ENCODE results near the gene CAMK1D. TPM values are rescaled to one million over a fixed set of nuclear protein-coding genes. Genes with fewer than 3 reads are reported as not detected.
"Not testable (repeated sequence)": the region's sequence is repeated elsewhere in the genome, so short reads cannot be mapped to it uniquely, and the experiment has no call there.

CAMK1D gene
- total RNA-seq, 4 donors from 2014 or later = 0.55 to 2.2 (median 1.5) TPM

- no peaks in the 10 kb centered on the region for H3K9me3 ChIP-seq
- ATAC-seq (no peak), DNase-seq (no peak)
- no peak for TF ChIP-seq POLR2A (IDR thresholded peaks at IDR 0.05)
- H3K4me1 ChIP-seq = no peaks in the 10 kb centered on the region
- no peaks in the 10 kb centered on the region for H3K27me3 ChIP-seq
- in situ Hi-C loops (cut with MboI; ENCODE audit: low sequenced_read_pairs in 4 of 4) (no loop called here), intact Hi-C loops (cut with DNase I; ENCODE audit: low total_unique reads) (no loop called here)
- H3K27ac ChIP-seq = no peak overlapping the region
- no peaks in the 10 kb centered on the region for H3K36me3 ChIP-seq
- no peak overlapping the region for H3K4me3 ChIP-seq
Observed at GRCh38 chr10:12862459-12862858, 513.1 kb downstream of the CAMK1D start.

GRCh38 chr10:12865515-12865914 lies 516.2 kb downstream of the CAMK1D start:
- ATAC-seq; H3K36me3 ChIP-seq; H3K4me1 ChIP-seq; intact Hi-C loops (cut with DNase I; ENCODE audit: low total_unique reads); DNase-seq; H3K9me3 ChIP-seq; H3K4me3 ChIP-seq; H3K27ac ChIP-seq; H3K27me3 ChIP-seq; in situ Hi-C loops (cut with MboI; ENCODE audit: low sequenced_read_pairs in 4 of 4): not testable (repeated sequence)

- no peaks in the 10 kb centered on the region for H3K9me3 ChIP-seq
- intact Hi-C loops (cut with DNase I; ENCODE audit: low total_unique reads) (no loop called here), in situ Hi-C loops (cut with MboI; ENCODE audit: low sequenced_read_pairs in 4 of 4) (no loop called here)
- ATAC-seq = no peak
- no peaks in the 10 kb centered on the region for H3K27me3 ChIP-seq
- no peak for DNase-seq
- no peak for TF ChIP-seq CTCF (IDR thresholded peaks at IDR 0.05 in 4 of 5, conservative IDR thresholded peaks at IDR 0.05 in 1 of 5)
- no peak for TF ChIP-seq POLR2A (IDR thresholded peaks at IDR 0.05)
- H3K36me3 ChIP-seq = no peaks in the 10 kb centered on the region
- no peak overlapping the region for H3K27ac ChIP-seq
- no peaks in the 10 kb centered on the region for H3K4me1 ChIP-seq
- no peak overlapping the region for H3K4me3 ChIP-seq
Observed at GRCh38 chr10:12868229-12868628, 518.9 kb downstream of the CAMK1D start.

- Histone ChIP-seq H3K9me3 (no peaks in the 10 kb centered on the region), H3K36me3 (no peaks in the 10 kb centered on the region), H3K27me3 (no peaks in the 10 kb centered on the region), H3K4me1 (no peaks in the 10 kb centered on the region), H3K27ac (no peak overlapping the region), H3K4me3 (no peak overlapping the region)
- intact Hi-C loops (cut with DNase I; ENCODE audit: low total_unique reads) (no loop called here), in situ Hi-C loops (cut with MboI; ENCODE audit: low sequenced_read_pairs in 4 of 4) (no loop called here)
- no peak for ATAC-seq
- no peak for TF ChIP-seq POLR2A (IDR thresholded peaks at IDR 0.05)
- no peak for DNase-seq
Observed at GRCh38 chr10:12869427-12869826, 520.1 kb downstream of the CAMK1D start.

GRCh38 chr10:12872577-12872976 lies 523.2 kb downstream of the CAMK1D start:
- no peaks in the 10 kb centered on the region for H3K9me3 ChIP-seq
- DNase-seq (no peak), ATAC-seq (no peak)
- no peak overlapping the region for H3K4me3 ChIP-seq
- in situ Hi-C loops (cut with MboI; ENCODE audit: low sequenced_read_pairs in 4 of 4) = no loop called here
- intact Hi-C loops (cut with DNase I; ENCODE audit: low total_unique reads) = no loop called here
- TF ChIP-seq POLR2A (IDR thresholded peaks at IDR 0.05) (no peak), CTCF (IDR thresholded peaks at IDR 0.05 in 4 of 5, conservative IDR thresholded peaks at IDR 0.05 in 1 of 5) (no peak)
- H3K4me1 ChIP-seq = no peaks in the 10 kb centered on the region
- H3K36me3 ChIP-seq = no peaks in the 10 kb centered on the region
- no peak overlapping the region for H3K27ac ChIP-seq
- no peaks in the 10 kb centered on the region for H3K27me3 ChIP-seq

GRCh38 chr10:12873172-12873571 lies 523.8 kb downstream of the CAMK1D start:
- no peaks in the 10 kb centered on the region for H3K27me3 ChIP-seq
- no peaks in the 10 kb centered on the region for H3K9me3 ChIP-seq
- DNase-seq = no peak
- TF ChIP-seq CTCF (IDR thresholded peaks at IDR 0.05 in 4 of 5, conservative IDR thresholded peaks at IDR 0.05 in 1 of 5) (no peak), POLR2A (IDR thresholded peaks at IDR 0.05) (no peak)
- no peaks in the 10 kb centered on the region for H3K4me1 ChIP-seq
- in situ Hi-C loops (cut with MboI; ENCODE audit: low sequenced_read_pairs in 4 of 4) (no loop called here), intact Hi-C loops (cut with DNase I; ENCODE audit: low total_unique reads) (no loop called here)
- ATAC-seq = no peak
- no peak overlapping the region for H3K4me3 ChIP-seq
- H3K36me3 ChIP-seq = no peaks in the 10 kb centered on the region
- H3K27ac ChIP-seq = no peak overlapping the region

Measured in gastrocnemius medialis (tissue), 4 donors.